Head of caudate nucleus (tissue), 42 donors: ENCODE data around the gene ZNF787.
A peak's percentile ranks its signal among the peaks of the same experiment; 100 is the strongest.

Experiments used
- DNase-seq, 42 donors: peaks; one replicate each; pipeline versions ENCODE4 v3.0.0 to v3.0.0-alpha.2; 2020 to 2021; ENCODE audit warnings: mixed read lengths in 7 of 42
- intact Hi-C: fragments of 100-400 bp; cut with DNase I; formaldehyde crosslinking; loops from one replicate; pipeline ENCODE4 v1.15.0; 2022

ZNF787 gene

DNA sequence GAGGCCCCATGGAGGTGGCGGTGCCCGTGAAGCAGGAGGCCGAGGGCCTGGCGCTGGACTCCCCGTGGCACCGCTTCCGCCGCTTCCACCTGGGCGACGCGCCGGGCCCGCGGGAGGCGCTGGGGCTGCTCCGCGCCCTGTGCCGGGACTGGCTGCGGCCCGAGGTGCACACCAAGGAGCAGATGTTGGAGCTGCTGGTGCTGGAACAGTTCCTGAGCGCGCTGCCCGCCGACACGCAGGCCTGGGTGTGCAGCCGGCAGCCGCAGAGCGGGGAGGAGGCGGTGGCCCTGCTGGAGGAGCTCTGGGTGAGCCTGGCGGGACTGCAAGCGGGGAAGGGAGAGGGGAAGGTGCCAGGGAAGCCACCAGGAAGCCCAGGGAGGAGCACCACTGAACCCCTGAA lies 25.8 kb upstream of the ZNF787 start:
- DNase-seq: no peak
- intact Hi-C loops: loop anchor here (10.0 kb wide), 1 partner anchor 168 kb away; the partner anchor contains the start of gene ZSCAN5A

- no peak for DNase-seq
- intact Hi-C loops: loop anchor here (10.0 kb wide), 1 partner anchor 169 kb away; the partner anchor contains the start of gene ZSCAN5A
Observed at GRCh38 chr19:56145698-56146097, 24.6 kb upstream of the ZNF787 start.

DNA sequence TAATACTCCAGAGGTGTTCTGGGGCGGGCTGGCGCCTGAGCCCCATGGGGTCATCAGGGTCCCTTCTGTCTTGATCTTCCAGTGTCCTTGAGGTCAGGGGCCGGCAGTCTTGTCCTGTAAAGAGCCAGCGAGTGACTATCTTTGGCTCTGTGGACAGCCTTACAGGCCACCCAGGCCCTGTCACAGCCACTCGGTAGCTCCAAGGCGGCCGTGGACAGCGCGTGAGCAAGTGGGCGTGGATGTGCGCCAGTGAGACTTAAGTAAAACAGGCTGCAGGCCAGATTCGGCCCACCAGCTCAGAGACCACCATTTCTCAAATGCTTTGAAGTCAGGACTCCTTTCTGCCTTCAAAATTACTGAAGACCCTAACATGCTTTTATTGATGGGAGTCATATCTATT lies 23.7 kb upstream of the ZNF787 start:
- no peak for DNase-seq
- intact Hi-C loops: loop anchor here (10.0 kb wide), 1 partner anchor 170 kb away; the partner anchor contains the start of gene ZSCAN5A

GRCh38 chr19:56144376-56144775 lies 23.3 kb upstream of the ZNF787 start:
- no peak for DNase-seq

GRCh38 chr19:56142897-56143434 lies 21.9 kb upstream of the ZNF787 start:
- intact Hi-C loops: loop anchor here (10.0 kb wide), 1 partner anchor 172 kb away; the partner anchor contains the start of gene ZSCAN5A
- no peak for DNase-seq

More at GRCh38 chr19:56144376-56144775, 23.3 kb upstream of the ZNF787 start:
- intact Hi-C loops: loop anchor here (10.0 kb wide), 1 partner anchor 170 kb away; the partner anchor contains the start of gene ZSCAN5A

DNA sequence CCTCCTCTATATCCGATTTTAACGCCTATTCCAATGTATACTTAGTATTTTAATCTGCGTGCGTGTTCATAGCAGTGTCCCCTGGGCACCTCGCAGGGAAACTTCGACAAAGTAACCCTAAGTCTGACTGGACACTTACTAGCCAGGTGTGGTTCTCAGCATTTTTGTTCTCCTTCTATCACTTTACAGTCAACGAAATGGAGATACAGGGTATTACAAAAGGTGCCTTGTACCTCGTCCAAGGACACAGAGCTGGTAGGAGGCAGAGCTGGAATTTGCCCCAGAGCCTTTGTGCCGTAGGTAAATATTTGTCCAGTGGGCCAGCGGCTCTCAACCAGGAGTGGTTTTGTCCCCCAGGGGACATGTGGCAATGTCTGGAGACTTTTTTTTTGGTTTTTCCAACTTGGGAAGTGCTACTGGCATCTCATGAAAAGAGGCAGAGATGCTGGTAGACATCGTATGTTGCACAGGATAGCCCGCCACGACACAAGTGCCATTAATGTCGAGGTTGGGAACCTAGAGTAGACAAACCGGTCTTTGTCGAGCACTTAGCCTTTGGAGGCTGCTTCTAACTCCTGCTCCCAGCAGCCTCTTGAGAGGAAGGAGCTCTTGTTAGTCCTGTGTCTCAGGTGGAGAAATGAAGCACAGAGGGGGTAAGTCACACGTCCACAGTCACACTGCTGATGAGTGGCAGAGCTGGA lies 21.1 kb upstream of the ZNF787 start:
- intact Hi-C loops: loop anchor here (10.0 kb wide), 1 partner anchor 173 kb away; the partner anchor contains the start of gene ZSCAN5A
- no peak for DNase-seq

- intact Hi-C loops: loop anchor here (10.0 kb wide), 1 partner anchor 173 kb away; the partner anchor contains the start of gene ZSCAN5A
- peak in 3 of 42 donors; percentile 22 to 41 (median 33) for DNase-seq
Observed at GRCh38 chr19:56141417-56141993, 20.4 kb upstream of the ZNF787 start.

- DNase-seq: peak; percentile 97 to 100 (median 99)
- intact Hi-C loops: loop anchor here (1.0 to 10.0 kb wide), 2 partner anchors 19 to 174 kb away; partner anchors contain the start of genes ZNF787 and ZSCAN5A
Observed at GRCh38 chr19:56140583-56141416, 19.7 kb upstream of the ZNF787 start, which contains the start of gene ZNF444. Gene ZNF444 (plus strand): TSS chr19:56141287. CDS start chr19:56146912, 5,625 bp downstream.

- intact Hi-C loops: loop anchor here (1.0 to 10.0 kb wide), 2 partner anchors 19 to 175 kb away; partner anchors contain the start of genes ZNF787 and ZSCAN5A
- peak in 4 of 42 donors; percentile 17 to 56 (median 24) for DNase-seq
Observed at GRCh38 chr19:56139847-56140582, 18.9 kb upstream of the ZNF787 start.

GRCh38 chr19:56138069-56138468 lies 17.0 kb upstream of the ZNF787 start:
- intact Hi-C loops: no loop called here
- no peak for DNase-seq

DNA sequence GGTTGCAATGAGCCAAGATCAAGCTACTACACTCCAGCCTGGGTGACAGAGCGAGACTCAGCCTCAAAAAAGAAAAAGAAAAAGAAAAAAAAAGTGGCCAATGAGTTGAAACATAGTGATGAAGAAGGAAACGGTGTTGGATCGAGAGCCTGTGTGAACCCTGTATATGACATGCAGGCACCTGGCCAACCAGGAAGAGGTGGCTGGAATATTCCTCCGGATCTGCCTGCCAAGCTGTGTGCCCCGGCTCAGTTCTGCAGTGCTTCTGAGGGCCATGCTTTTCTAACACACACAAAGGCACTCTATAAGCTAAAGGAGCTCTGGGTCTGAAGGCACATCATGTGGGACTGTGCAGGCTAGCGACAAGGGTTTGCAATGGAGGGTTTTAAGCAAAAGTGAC lies 16.3 kb upstream of the ZNF787 start:
- intact Hi-C loops: no loop called here
- no peak for DNase-seq

GRCh38 chr19:56136362-56136761 lies 15.3 kb upstream of the ZNF787 start:
- intact Hi-C loops: no loop called here
- no peak for DNase-seq

- no peak for DNase-seq
- intact Hi-C loops: no loop called here
Observed at GRCh38 chr19:56134654-56134921, 13.5 kb upstream of the ZNF787 start.

- peak in 24 of 42 donors; percentile 20 to 73 (median 45) for DNase-seq
Observed at GRCh38 chr19:56133858-56134653, 13.0 kb upstream of the ZNF787 start.

GRCh38 chr19:56132316-56132822 lies 11.3 kb upstream of the ZNF787 start:
- intact Hi-C loops: no loop called here
- DNase-seq: no peak

More at GRCh38 chr19:56133858-56134653, 13.0 kb upstream of the ZNF787 start:
- intact Hi-C loops: no loop called here

DNA sequence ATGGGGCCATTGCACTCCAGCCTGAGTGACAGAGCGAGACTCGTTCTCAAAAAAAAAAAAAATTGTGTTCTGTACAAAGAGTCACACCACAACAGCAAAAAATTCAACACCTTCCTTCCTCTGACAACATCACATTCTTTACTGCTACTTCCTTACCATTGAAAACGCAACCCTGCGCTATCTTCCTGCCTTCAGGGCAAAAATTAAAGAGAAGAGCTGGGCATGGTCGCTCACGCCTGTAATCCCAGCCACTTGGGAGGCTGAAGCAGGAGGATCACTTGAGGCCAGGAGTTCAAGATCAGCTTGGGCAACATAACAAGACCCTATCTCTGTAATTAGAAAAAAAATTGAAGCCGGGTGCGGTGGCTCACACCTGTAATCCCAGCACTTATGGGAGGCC lies 10.6 kb upstream of the ZNF787 start:
- intact Hi-C loops: no loop called here
- no peak for DNase-seq

DNA sequence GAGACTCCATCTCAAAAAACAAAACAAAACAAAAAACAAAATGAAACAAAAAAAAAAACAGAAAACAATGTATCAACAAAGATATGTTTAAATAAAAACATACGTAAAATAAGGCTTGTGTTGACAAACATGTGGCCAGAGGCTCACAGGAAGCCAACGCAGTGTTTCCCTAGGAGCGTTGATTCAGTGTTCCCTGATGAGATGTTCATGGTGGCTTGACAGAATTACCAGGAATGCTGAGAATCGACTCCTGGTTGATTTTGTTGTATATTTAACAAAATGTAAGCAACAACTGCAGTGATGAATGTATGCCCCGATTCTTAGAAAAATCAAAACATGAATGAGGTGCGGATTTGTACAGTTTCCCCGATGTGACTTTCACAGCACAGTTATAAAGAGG lies 8.9 kb upstream of the ZNF787 start:
- intact Hi-C loops: no loop called here
- DNase-seq: no peak
